ENCODE results near the gene IFT172. TPM values are rescaled to one million over a fixed set of nuclear protein-coding genes. Genes with fewer than 3 reads are reported as not detected.

IFT172 gene
- total RNA-seq, 2 donors from 2014 or later = 32.6 to 42.8 TPM

DNA sequence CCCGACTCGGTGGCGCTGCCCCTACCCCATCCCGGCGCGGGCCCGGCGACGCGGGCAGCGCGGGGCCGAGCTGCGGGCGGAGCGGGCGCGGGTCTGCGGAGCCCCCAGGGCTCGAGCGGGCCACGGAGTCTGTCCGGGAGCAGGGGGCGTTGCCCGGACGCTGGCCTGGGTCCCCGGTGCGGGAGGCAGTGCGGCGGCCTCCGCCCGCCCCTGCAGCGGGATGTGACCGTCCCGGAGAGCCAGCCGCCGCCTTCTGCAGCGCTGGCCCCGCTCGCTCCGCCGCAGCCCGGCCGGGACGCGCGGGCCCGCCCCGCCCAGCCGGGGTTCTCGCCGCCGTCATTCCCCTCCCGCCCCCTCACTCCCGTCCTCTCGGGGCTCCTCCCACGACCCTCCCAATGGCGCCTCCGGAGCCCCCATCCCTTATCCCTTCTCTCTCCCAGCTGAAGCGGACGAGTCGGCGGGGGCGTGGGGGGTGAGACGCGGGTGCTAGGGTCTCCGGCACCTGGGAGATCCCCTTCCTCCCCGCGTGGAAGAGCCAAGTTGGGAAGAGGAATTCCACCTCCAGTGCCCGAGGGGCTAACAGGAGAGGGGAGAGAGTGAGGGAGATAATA lies 5.5 kb upstream of the IFT172 start, which contains the start of gene FNDC4:
FNDC4 (minus strand) TSS at position 257 of the 611 bp plus-strand sequence. CDS start 521 bp downstream, outside the sequence.
- Histone ChIP-seq H3K4me1 (replicated peaks) (peaks cover 2% of the 10 kb centered on the region), H3K36me3 (no peaks in the 10 kb centered on the region), H3K27me3 (replicated peaks; ENCODE audit: insufficient read depth) (no peaks in the 10 kb centered on the region), H3K4me3 (peak within 1 kb of the TSS; percentile 52 to 60), H3K9me3 (no peaks in the 10 kb centered on the region), H3K27ac (peak within 1 kb of the TSS; percentile 60 to 68)
- no peak for TF ChIP-seq POLR2A (IDR thresholded peaks at IDR 0.05)
- TF ChIP-seq, protein P1, sequence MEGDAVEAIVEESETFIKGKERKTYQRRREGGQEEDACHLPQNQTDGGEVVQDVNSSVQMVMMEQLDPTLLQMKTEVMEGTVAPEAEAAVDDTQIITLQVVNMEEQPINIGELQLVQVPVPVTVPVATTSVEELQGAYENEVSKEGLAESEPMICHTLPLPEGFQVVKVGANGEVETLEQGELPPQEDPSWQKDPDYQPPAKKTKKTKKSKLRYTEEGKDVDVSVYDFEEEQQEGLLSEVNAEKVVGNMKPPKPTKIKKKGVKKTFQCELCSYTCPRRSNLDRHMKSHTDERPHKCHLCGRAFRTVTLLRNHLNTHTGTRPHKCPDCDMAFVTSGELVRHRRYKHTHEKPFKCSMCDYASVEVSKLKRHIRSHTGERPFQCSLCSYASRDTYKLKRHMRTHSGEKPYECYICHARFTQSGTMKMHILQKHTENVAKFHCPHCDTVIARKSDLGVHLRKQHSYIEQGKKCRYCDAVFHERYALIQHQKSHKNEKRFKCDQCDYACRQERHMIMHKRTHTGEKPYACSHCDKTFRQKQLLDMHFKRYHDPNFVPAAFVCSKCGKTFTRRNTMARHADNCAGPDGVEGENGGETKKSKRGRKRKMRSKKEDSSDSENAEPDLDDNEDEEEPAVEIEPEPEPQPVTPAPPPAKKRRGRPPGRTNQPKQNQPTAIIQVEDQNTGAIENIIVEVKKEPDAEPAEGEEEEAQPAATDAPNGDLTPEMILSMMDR (IDR thresholded peaks at IDR 0.05) = no peak
- TF ChIP-seq POLR2AphosphoS5 (IDR thresholded peaks at IDR 0.05) = no peak
- intact Hi-C loops (cut with DNase I) = loop anchor here (5.0 kb wide), 1 partner anchor 87 kb away; the partner anchor contains the start of gene ZNF512
- WGBS = under 1% methylated on average over 48 of the region's 70 CpGs
- DNase-seq (ENCODE audit: low spot score) = no peak

DNA sequence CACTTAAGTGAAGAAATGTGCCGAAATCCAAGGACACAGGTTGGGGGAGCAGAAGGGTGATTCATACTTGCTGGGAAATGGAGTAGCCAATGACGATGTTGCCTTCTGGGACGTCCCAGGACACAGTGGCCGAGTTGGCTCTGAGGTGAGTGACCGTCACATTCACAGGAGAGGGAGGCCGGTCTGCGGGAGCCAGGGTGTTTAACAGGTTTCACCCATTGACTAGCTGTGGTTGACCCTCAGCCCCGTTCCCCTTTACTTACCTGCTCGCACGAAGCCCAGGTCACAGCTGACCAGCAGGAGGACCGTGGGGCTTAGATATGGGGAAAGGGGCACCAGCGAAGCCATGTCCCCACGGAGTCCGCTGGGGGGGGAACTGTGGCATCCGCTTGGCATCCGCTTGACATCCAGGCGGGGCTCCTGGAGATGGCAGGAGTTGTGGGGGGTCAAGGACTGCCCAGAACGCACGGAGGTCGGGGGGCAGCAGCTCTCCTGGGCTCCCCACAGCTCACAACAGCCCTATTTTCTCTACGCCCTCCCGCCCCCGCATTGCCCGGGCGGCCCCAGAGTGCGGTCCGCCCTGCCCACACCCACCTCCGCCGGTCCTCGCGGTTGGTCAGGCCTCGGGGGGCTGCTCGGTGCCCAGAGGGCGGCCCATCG lies 4.9 kb upstream of the IFT172 start:
- WGBS = 26% methylated on average over 34 of the region's 35 CpGs
- intact Hi-C loops (cut with DNase I) = loop anchor here (5.0 kb wide), 1 partner anchor 88 kb away; the partner anchor contains the start of gene ZNF512
- H3K4me1 ChIP-seq (replicated peaks) = peaks cover 2% of the 10 kb centered on the region
- DNase-seq (ENCODE audit: low spot score) = no peak
- H3K9me3 ChIP-seq = no peaks in the 10 kb centered on the region
- H3K4me3 ChIP-seq = peak overlapping the region; percentile 52 to 60
- peak overlapping the region; percentile 60 to 68 for H3K27ac ChIP-seq
- TF ChIP-seq POLR2A (IDR thresholded peaks at IDR 0.05) = no peak
- peak; percentile 18 for TF ChIP-seq POLR2AphosphoS5 (IDR thresholded peaks at IDR 0.05)
- TF ChIP-seq, protein P1 (IDR thresholded peaks at IDR 0.05) = no peak
- H3K27me3 ChIP-seq (replicated peaks; ENCODE audit: insufficient read depth) = no peaks in the 10 kb centered on the region
- no peaks in the 10 kb centered on the region for H3K36me3 ChIP-seq

DNA sequence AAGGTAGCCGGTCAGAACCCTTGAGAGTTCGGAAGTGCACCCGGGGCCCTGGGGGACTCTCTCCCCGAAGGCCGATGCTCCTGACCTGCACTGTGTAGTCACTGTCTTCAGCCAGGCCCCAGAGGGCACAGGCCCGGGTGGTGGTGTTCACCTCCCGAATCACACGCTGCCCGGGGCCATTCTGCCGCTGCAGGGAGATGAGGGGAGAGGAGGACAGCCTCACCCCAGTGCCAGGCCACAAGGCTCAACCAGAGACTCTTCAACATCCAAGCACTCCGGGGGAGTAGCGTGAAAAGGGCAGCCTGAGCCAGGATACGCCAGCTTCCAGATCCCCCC lies 4.4 kb upstream of the IFT172 start:
- Histone ChIP-seq H3K27me3 (replicated peaks; ENCODE audit: insufficient read depth) (no peaks in the 10 kb centered on the region), H3K4me3 (no peak overlapping the region), H3K4me1 (replicated peaks) (peaks cover 2% of the 10 kb centered on the region), H3K9me3 (no peaks in the 10 kb centered on the region), H3K36me3 (no peaks in the 10 kb centered on the region), H3K27ac (peak overlapping the region; percentile 60 to 68)
- TF ChIP-seq POLR2AphosphoS5 (IDR thresholded peaks at IDR 0.05) (no peak), POLR2A (IDR thresholded peaks at IDR 0.05) (no peak)
- TF ChIP-seq, protein P1 (IDR thresholded peaks at IDR 0.05) = no peak
- no peak for DNase-seq (ENCODE audit: low spot score)
- WGBS = 95% methylated on average over 13 of the region's 13 CpGs
- intact Hi-C loops (cut with DNase I) = loop anchor here (5.0 kb wide), 1 partner anchor 88 kb away; the partner anchor contains the start of gene ZNF512

DNA sequence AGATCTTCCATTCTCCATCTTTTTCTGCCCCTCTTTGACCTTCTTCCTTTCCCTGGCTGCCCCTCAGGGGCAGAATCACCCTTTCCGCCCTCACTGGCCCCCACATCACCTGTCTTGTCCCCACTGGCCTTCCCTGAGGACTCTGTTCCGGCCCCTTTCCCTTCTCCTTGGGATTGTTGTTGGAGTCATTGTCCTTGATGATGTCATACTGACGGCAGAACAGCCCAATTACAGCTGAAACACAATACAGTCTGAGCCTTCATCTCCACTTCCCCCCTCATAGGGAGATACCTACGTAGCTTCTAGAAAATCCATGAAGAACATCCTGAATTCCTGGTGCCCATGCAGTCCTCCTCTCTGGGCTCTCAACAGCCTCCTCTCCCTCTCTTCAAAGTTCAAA lies 3.0 kb upstream of the IFT172 start:
- Histone ChIP-seq H3K27ac (no peak overlapping the region), H3K4me3 (no peak overlapping the region), H3K9me3 (no peaks in the 10 kb centered on the region), H3K36me3 (no peaks in the 10 kb centered on the region), H3K27me3 (replicated peaks; ENCODE audit: insufficient read depth) (no peaks in the 10 kb centered on the region), H3K4me1 (replicated peaks) (peaks cover 2% of the 10 kb centered on the region)
- DNase-seq (ENCODE audit: low spot score) = no peak
- intact Hi-C loops (cut with DNase I) = loop anchor here (5.0 kb wide), 1 partner anchor 90 kb away; the partner anchor contains the start of gene ZNF512
- WGBS = 88% methylated on average over 4 of the region's 4 CpGs
- TF ChIP-seq POLR2A (IDR thresholded peaks at IDR 0.05) = no peak
- TF ChIP-seq POLR2AphosphoS5 (IDR thresholded peaks at IDR 0.05) = no peak
- TF ChIP-seq, protein P1 (IDR thresholded peaks at IDR 0.05) = no peak
